Adrenal gland (tissue), 12 donors: ENCODE results near the gene AK8. TPM values are rescaled to one million over a fixed set of nuclear protein-coding genes. Genes with fewer than 3 reads are reported as not detected.
"Not testable (repeated sequence)": the region's sequence is repeated elsewhere in the genome, so short reads cannot be mapped to it uniquely, and the experiment has no call there.

Source experiments
- DNase-seq, 7 donors: peaks; one replicate each; pipeline ENCODE4 v3.0.0-alpha.2; 2019 to 2020
- H3K27ac ChIP-seq, 5 donors: fragments of 200-600 bp; sonication (generic) in 4 of 5; 1 replicate in 3 of 5; 2 replicates in 2 of 5; pipeline versions ENCODE4 v1.5.1 to v1.8.0; 2016 to 2020; ENCODE audit warnings: mild to moderate bottlenecking in 1 of 5
- H3K27me3 ChIP-seq: fragments of 200-600 bp; 2 replicates; pipeline ENCODE4 v1.8.0; 2021
- H3K36me3 ChIP-seq, 2 donors: fragments of 200-600 bp; replicated peaks in 1 of 2; 1 replicate in 1 of 2; 2 replicates in 1 of 2; pipeline versions ENCODE4 v1.5.1 to v1.8.0; 2018 to 2022
- H3K4me1 ChIP-seq, 2 donors: fragments of 200-600 bp; replicated peaks in 1 of 2; 1 replicate in 1 of 2; 2 replicates in 1 of 2; pipeline versions ENCODE4 v1.5.1 to v1.8.0; 2018 to 2021
- H3K4me3 ChIP-seq, 4 donors: fragments of 200-600 bp; sonication (generic) in 3 of 4; one replicate each; pipeline ENCODE4 v1.5.1; 2016 to 2018
- H3K9me3 ChIP-seq, 3 donors: fragments of 200-600 bp; sonication (generic) in 1 of 3; replicated peaks in 1 of 3; 1 replicate in 2 of 3; 2 replicates in 1 of 3; pipeline versions ENCODE4 v1.5.1 to v1.8.0; 2016 to 2021
- CTCF ChIP-seq, 6 experiments: fragments of 450-650 bp in 4 of 6; fragments of 200-600 bp in 2 of 6; sonication (generic) in 1 of 6; IDR thresholded peaks; 1 replicate in 5 of 6; 2 replicates in 1 of 6; pipeline versions ENCODE4 v1.5.1 to v1.8.0; 2016 to 2021; ENCODE audit warnings: antibody characterized with exemption in 6 of 6, mild to moderate bottlenecking in 2 of 6, moderate library complexity in 1 of 6
- POLR2A ChIP-seq, 2 donors: fragments of 450-650 bp; IDR thresholded peaks; one replicate each; pipeline ENCODE4 v1.6.1; 2017; ENCODE audit warnings: antibody characterized with exemption in 2 of 2, mild to moderate bottlenecking in 2 of 2, moderate library complexity in 1 of 2
- WGBS, 4 donors: extraction: QIAGEN DNeasy Blood & Tissue Kit in 2 of 4; methylation state at CpG; one replicate each; pipeline versions ENCODE4 v1.1.5 to v1.1.7; 2013 to 2017; 5-methylcytosine and 5-hydroxymethylcytosine counted together
- intact Hi-C, 2 donors: fragments of 100-400 bp; cut with DNase I; formaldehyde crosslinking; loops; one replicate each; pipeline versions ENCODE4 v1.14.1 to v1.15.0; 2022 to 2023
- polyA plus RNA-seq, 3 donors: library from polyadenylated mRNA; stranded (reverse); fragments of 200-250 nt in 2 of 3; fragments of 350-450 nt in 1 of 3; fragmentation: Illumina TruSeq in 1 of 3; extraction: RNeasy Lipid Tissue Mini Kit (QIAGEN cat#74804) in 1 of 3; gene quantifications; one replicate each; pipeline ENCODE4 v1.2.3, GENCODE V29; 2013 to 2014
- total RNA-seq, 9 donors: library from RNA; depleted of rRNA in 4 of 9; stranded (reverse); fragments of >200 nt in 4 of 9; fragments of 120-200 nt in 1 of 9; fragmentation: NEBNext Ultra II Directional in 1 of 9; extraction: Animal tissue kit (Norgen Biotek cat#: 25700) in 1 of 9; gene quantifications; one replicate each; pipeline versions ENCODE4 v1.1.0 to v1.2.4, GENCODE V29; 2013 to 2023
- donor health status: healthy with polysubstance abuse.
- donor health status: Bipolar disorder and iron deficiency.
- donor health status: DM: yes; HTN: yes; CAD: no.
- donor health status: DM: no; HTN: no; CAD: no.
- donor health status: DM: no; HTN: no; CAD: no.
- donor health status: DM: yes; HTN: yes; CAD: no.

Gene AK8
- total and polyA plus RNA-seq, 12 donors: 0.69 to 6.0 (median 1.5) TPM

GRCh38 chr9:132775720-132776119 is 102.4 kb downstream of the AK8 start:
- Histone ChIP-seq H3K36me3 (no peaks in the 10 kb centered on the region), H3K9me3 (no peaks in the 10 kb centered on the region), H3K27me3 (no peaks in the 10 kb centered on the region), H3K4me3 (no peak overlapping the region), H3K4me1 (peaks cover 6 to 8% of the 10 kb centered on the region in 2 donors), H3K27ac (no peak overlapping the region)
- WGBS, 4 donors: 83 to 99% (median 87%) methylated on average over 4 of the region's 4 CpGs
- no peak for DNase-seq
- TF ChIP-seq CTCF (IDR thresholded peaks at IDR 0.05): no peak
- no peak for TF ChIP-seq POLR2A (IDR thresholded peaks at IDR 0.05)
- intact Hi-C loops: no loop called here

DNA sequence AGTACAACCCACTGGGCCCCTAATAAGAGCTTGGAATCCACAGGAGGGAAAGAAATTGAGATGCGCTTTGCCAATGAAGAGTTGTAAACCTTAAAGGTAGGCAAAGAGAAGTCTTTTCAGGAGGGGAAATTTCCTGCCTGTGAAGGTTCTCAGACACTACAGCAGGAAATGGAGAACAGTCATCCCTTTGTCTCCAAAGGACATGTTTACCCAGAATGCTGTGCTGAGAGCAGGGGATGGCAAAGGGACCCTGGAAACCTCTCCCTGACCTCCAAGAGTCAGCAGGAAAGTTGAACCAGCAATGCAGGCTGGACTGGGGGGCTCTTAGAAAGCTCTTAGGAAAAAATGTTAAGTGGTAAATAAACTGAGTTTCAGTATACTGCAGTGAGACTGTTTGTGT is 103.2 kb downstream of the AK8 start:
- DNase-seq: no peak
- H3K9me3 ChIP-seq: no peaks in the 10 kb centered on the region
- no peaks in the 10 kb centered on the region for H3K27me3 ChIP-seq
- WGBS, 4 donors: 83 to 100% (median 92%) methylated on average over 1 of the region's 1 CpG
- TF ChIP-seq POLR2A (IDR thresholded peaks at IDR 0.05) (no peak), CTCF (IDR thresholded peaks at IDR 0.05) (no peak)
- peaks cover 6 to 7% of the 10 kb centered on the region in 2 donors for H3K4me1 ChIP-seq
- intact Hi-C loops: no loop called here
- H3K4me3 ChIP-seq: no peak overlapping the region
- no peak overlapping the region for H3K27ac ChIP-seq
- no peaks in the 10 kb centered on the region for H3K36me3 ChIP-seq

- peaks cover 10 to 11% of the 10 kb centered on the region in 2 donors for H3K4me1 ChIP-seq
- WGBS, 4 donors: 65 to 83% (median 76%) methylated on average over 6 to 7 of the region's 7 CpGs
- intact Hi-C loops: no loop called here
- H3K36me3 ChIP-seq: no peaks in the 10 kb centered on the region
- TF ChIP-seq POLR2A (IDR thresholded peaks at IDR 0.05) (no peak), CTCF (IDR thresholded peaks at IDR 0.05) (no peak)
- DNase-seq: peak in 1 of 7 donors; percentile 16
- no peaks in the 10 kb centered on the region for H3K9me3 ChIP-seq
- H3K27ac ChIP-seq: no peak overlapping the region
- no peak overlapping the region for H3K4me3 ChIP-seq
- H3K27me3 ChIP-seq: no peaks in the 10 kb centered on the region
These were observed 104.2 kb downstream of the AK8 start for GRCh38 chr9:132773764-132774339.

- intact Hi-C loops: no loop called here
These were observed 105.0 kb downstream of the AK8 start for GRCh38 chr9:132773093-132773492.

DNA sequence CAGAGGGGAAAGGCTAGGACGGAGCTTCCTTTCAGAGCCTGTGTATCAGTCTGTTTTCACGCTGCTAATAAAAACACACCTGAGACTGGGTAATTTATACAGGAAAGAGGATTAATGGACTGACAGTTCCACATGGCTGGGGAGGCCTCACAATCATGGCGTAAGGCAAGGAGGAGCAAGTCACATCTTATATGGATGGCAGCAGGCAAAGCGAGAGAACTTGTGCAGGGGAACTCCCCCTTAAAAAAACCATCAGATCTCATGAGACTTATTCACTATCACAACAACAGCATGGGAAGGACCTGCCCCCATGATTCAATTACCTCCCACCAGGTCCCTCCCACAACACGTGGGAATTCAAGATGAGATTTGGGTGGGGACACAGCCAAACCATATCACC is 106.3 kb downstream of the AK8 start:
- H3K27me3 ChIP-seq, H3K4me3 ChIP-seq, H3K9me3 ChIP-seq, DNase-seq, H3K36me3 ChIP-seq, H3K27ac ChIP-seq, intact Hi-C loops: not testable (repeated sequence)
- 91 to 96% (median 95%) methylated on average over 4 to 5 of the region's 5 CpGs for WGBS, 4 donors
- H3K4me1 ChIP-seq: peaks cover 13 to 16% of the 10 kb centered on the region in 2 donors

More at GRCh38 chr9:132773093-132773492, 105.0 kb downstream of the AK8 start:
- DNase-seq: no peak
- H3K4me1 ChIP-seq: peaks cover 13 to 16% of the 10 kb centered on the region in 2 donors
- H3K36me3 ChIP-seq: no peaks in the 10 kb centered on the region
- no peaks in the 10 kb centered on the region for H3K27me3 ChIP-seq
- H3K9me3 ChIP-seq: no peaks in the 10 kb centered on the region
- TF ChIP-seq CTCF (IDR thresholded peaks at IDR 0.05): no peak
- no peak for TF ChIP-seq POLR2A (IDR thresholded peaks at IDR 0.05)
- WGBS, 4 donors: 88 to 93% (median 90%) methylated on average over 2 of the region's 2 CpGs
- no peak overlapping the region for H3K4me3 ChIP-seq
- no peak overlapping the region for H3K27ac ChIP-seq
